K562 (cell line): ENCODE measurements around the gene PACRG. TPM values are rescaled to one million over a fixed set of nuclear protein-coding genes. Genes with fewer than 3 reads are reported as not detected.

Experiments used
- ATAC-seq: fragments of 200-7000 bp; cut with Tn5 transposase; 3 replicates; pipeline ENCODE4 v1.9.1; 2020; ENCODE audit warnings: moderate library complexity
- BruUV-seq: library from RNA; stranded (reverse); fragments of 400-500 nt; replicated peaks from 2 replicates; lab custom pipeline; 2021; lab: Mats Ljungman, UMichigan
- CTCF ChIA-PET: fragments of 300-600 bp; formaldehyde crosslinking; extraction: SDS; loops from one replicate; lab custom pipeline; 2021; ENCODE audit warnings: low intra/inter-chr PET ratio; lab: Yijun Ruan, JAX
- POLR2A ChIA-PET: fragments of 300-600, 350-650 bp; sonication (Branson Sonifier 250); formaldehyde crosslinking; extraction: SDS; loops from one replicate; lab custom pipeline; 2021; ENCODE audit warnings: antibody characterized with exemption, inconsistent platforms; lab: Yijun Ruan, JAX
- DNase-seq, 4 experiments: peaks; one replicate each; pipeline versions ENCODE4 v3.0.0 to v3.0.0-alpha.2; 2011 to 2018; ENCODE audit warnings: low spot score in 3 of 4, mixed read lengths in 3 of 4; ENCODE audit errors: extremely low read depth in 1 of 4
- FAIRE-seq: peaks from 2 replicates; lab custom pipeline; 2011; peaks lifted over from hg19 to GRCh38; lab: Jason Lieb, UNC
- H2AFZ ChIP-seq: 2 replicates; pipeline ENCODE4 v1.6.0; 2011; ENCODE audit warnings: low read depth, low read length, control low read depth, inconsistent platforms
- H3K27ac ChIP-seq: fragments of 200-600 bp; 3 replicates; pipeline ENCODE4 v1.8.0; 2011; ENCODE audit warnings: low read depth, mild to moderate bottlenecking, control low read depth, inconsistent platforms, low read length, moderate library complexity, mixed read lengths; ENCODE audit errors: extremely low read depth
- H3K27me3 ChIP-seq, 2 experiments: fragments of 300-600 bp in 1 of 2; 2 replicates in 1 of 2; 3 replicates in 1 of 2; pipeline versions ENCODE4 v1.6.0 to v1.8.0; 2011; ENCODE audit warnings: inconsistent platforms in 2 of 2, low read length in 2 of 2, mild to moderate bottlenecking in 1 of 2, mixed read lengths in 1 of 2, moderate library complexity in 1 of 2; ENCODE audit not compliant: control insufficient read depth in 2 of 2, insufficient read depth in 2 of 2
- H3K36me3 ChIP-seq: fragments of 300-600 bp; 3 replicates; pipeline ENCODE4 v1.8.0; 2011; ENCODE audit warnings: mild to moderate bottlenecking, low read length, inconsistent platforms; ENCODE audit not compliant: control insufficient read depth, insufficient read depth
- H3K4me1 ChIP-seq, 2 experiments: fragments of 200-600 bp in 1 of 2; replicated peaks in 1 of 2; 2 replicates in 1 of 2; 3 replicates in 1 of 2; pipeline versions ENCODE4 v1.5.1 to v1.8.0; 2011; ENCODE audit warnings: inconsistent platforms in 2 of 2, low read length in 2 of 2, mild to moderate bottlenecking in 1 of 2, mixed read lengths in 1 of 2, moderate library complexity in 1 of 2; ENCODE audit not compliant: control insufficient read depth in 2 of 2, insufficient read depth in 2 of 2
- H3K4me2 ChIP-seq: 2 replicates; pipeline ENCODE4 v1.6.1; 2011; ENCODE audit warnings: low read length, control low read depth, inconsistent platforms, mixed read lengths; ENCODE audit not compliant: insufficient read depth
- H3K4me3 ChIP-seq: fragments of 200-600 bp; sonication (generic), shearing (Covaris generic); 2 replicates; pipeline ENCODE4 v1.5.1; 2016; ENCODE audit warnings: control low read depth, inconsistent platforms
- H3K79me2 ChIP-seq: fragments of 200-600 bp; 3 replicates; pipeline ENCODE4 v1.8.0; 2011; ENCODE audit warnings: low read length, inconsistent platforms; ENCODE audit not compliant: control insufficient read depth, insufficient read depth
- H3K9ac ChIP-seq, 2 experiments: 2 replicates each; pipeline versions ENCODE4 v1.6.0 to v1.6.1; 2011; ENCODE audit warnings: low read depth in 2 of 2, low read length in 2 of 2, control low read depth in 1 of 2, inconsistent platforms in 1 of 2, mild to moderate bottlenecking in 1 of 2, mixed read lengths in 1 of 2; ENCODE audit not compliant: insufficient read depth in 1 of 2
- H3K9me1 ChIP-seq: one replicate; pipeline ENCODE4 v1.6.0; 2011; ENCODE audit warnings: inconsistent platforms, mild to moderate bottlenecking, low read length, moderate library complexity; ENCODE audit not compliant: control insufficient read depth, insufficient read depth
- H3K9me3 ChIP-seq: replicated peaks from 2 replicates; pipeline ENCODE4 v1.5.1; 2011; ENCODE audit warnings: low read depth, low read length, inconsistent platforms; ENCODE audit not compliant: control insufficient read depth, insufficient read depth
- H4K20me1 ChIP-seq: replicated peaks from 2 replicates; pipeline ENCODE4 v1.6.1; 2011; ENCODE audit warnings: low read length, inconsistent platforms, mixed read lengths; ENCODE audit not compliant: control insufficient read depth, insufficient read depth
- EZH2 ChIP-seq: IDR thresholded peaks from 2 replicates; pipeline ENCODE4 v1.6.1; 2012; ENCODE audit warnings: low read depth, mild to moderate bottlenecking, inconsistent platforms, low read length, borderline replicate concordance
- MAFK ChIP-seq: IDR thresholded peaks from 2 replicates; pipeline ENCODE4 v1.6.1; 2011; ENCODE audit warnings: low read length, improper control_type of control experiment
- NFATC3 ChIP-seq: fragments of 450-650 bp; IDR thresholded peaks from 2 replicates; pipeline ENCODE4 v1.6.1; 2017; ENCODE audit warnings: mild to moderate bottlenecking
- PTRF ChIP-seq: fragments of 450-650 bp; IDR thresholded peaks from 2 replicates; pipeline ENCODE4 v1.6.1; 2016; ENCODE audit warnings: mild to moderate bottlenecking, missing genetic modification characterization, missing compliant biosample characterization
- WGBS: fragments of 100-300 bp; shearing (Covaris generic); methylation state at CpG from one replicate; pipeline ENCODE4 v1.1.6; 2016; ENCODE audit warnings: low coverage, mixed read lengths; ENCODE audit not compliant: insufficient coverage; ENCODE audit errors: missing lambda C conversion rate; 5-methylcytosine and 5-hydroxymethylcytosine counted together
- in situ Hi-C: fragments of 300-500 bp; cut with MboI; formaldehyde crosslinking; loops from 4 replicates; pipeline ENCODE4 v1.15.0; 2018; ENCODE audit warnings: inconsistent platforms, mixed read lengths
- intact Hi-C: fragments of 100-400 bp; cut with micrococcal nuclease; formaldehyde crosslinking; loops from 2 replicates; pipeline ENCODE4 v1.14.2; 2022
- polyA plus RNA-seq, 8 experiments: library from polyadenylated mRNA; depleted of rRNA in 4 of 8; stranded (reverse) in 5 of 8; unstranded in 3 of 8; fragments of >200 nt; fragmentation: Nextera tagmentation in 2 of 8; fragmentation: Illumina TruSeq in 1 of 8; extraction: Ambion mirVana in 2 of 8; extraction: Trizol in 1 of 8; gene quantifications; 2 replicates each; pipeline versions ENCODE4 v1.2.1 to v1.2.3, GENCODE V29; 2011 to 2014; ENCODE audit warnings: inconsistent platforms in 1 of 8, missing spikeins in 1 of 8
- total RNA-seq, 7 experiments: library from RNA; depleted of rRNA in 6 of 7; stranded (reverse); fragments of >200 nt in 6 of 7; fragmentation: Illumina TruSeq in 2 of 7; extraction: Trizol in 2 of 7; gene quantifications; 2 replicates each; pipeline versions ENCODE4 v1.2.1 to v1.2.3, GENCODE V29; 2011 to 2021; ENCODE audit warnings: low replicate concordance in 1 of 7
- TF ChIP-seq, protein P1 (sequence below): fragments of 450-650 bp; IDR thresholded peaks from 2 replicates; pipeline ENCODE4 v1.6.1; 2016; ENCODE audit warnings: mild to moderate bottlenecking, moderate library complexity

Gene PACRG
- total and polyA plus RNA-seq, 9 of the 15 experiments (the other 6 are each of a cell fraction or from before 2014, with no cell fraction given) = 0.04 TPM; not detected in 8

- no peak for FAIRE-seq
- intact Hi-C loops = no loop called here
Measured at GRCh38 chr6:163162874-163163213, 435.1 kb downstream of the PACRG start.

More at GRCh38 chr6:163162874-163163213, 435.1 kb downstream of the PACRG start:
- POLR2A ChIA-PET = no interaction called here
- DNase-seq = no peak
- H3K27ac ChIP-seq = no peak overlapping the region
- WGBS = 1% methylated on average over 6 of the region's 6 CpGs
- peaks cover 6 to 22% of the 10 kb centered on the region in 2 experiments; a peak in 3 of 5 replicates for H3K27me3 ChIP-seq
- no peak for ATAC-seq
- H4K20me1 ChIP-seq = no peaks in the 10 kb centered on the region
- H3K9me3 ChIP-seq = no peaks in the 10 kb centered on the region
- H3K4me1 ChIP-seq = no peaks in the 10 kb centered on the region
- H3K4me2 ChIP-seq = no peak overlapping the region
- no peak overlapping the region for H3K4me3 ChIP-seq
- no peak for TF ChIP-seq EZH2
- TF ChIP-seq NFATC3 = no peak
- no peak for TF ChIP-seq PTRF (tag)
- no peak for TF ChIP-seq MAFK
- TF ChIP-seq, protein P1, sequence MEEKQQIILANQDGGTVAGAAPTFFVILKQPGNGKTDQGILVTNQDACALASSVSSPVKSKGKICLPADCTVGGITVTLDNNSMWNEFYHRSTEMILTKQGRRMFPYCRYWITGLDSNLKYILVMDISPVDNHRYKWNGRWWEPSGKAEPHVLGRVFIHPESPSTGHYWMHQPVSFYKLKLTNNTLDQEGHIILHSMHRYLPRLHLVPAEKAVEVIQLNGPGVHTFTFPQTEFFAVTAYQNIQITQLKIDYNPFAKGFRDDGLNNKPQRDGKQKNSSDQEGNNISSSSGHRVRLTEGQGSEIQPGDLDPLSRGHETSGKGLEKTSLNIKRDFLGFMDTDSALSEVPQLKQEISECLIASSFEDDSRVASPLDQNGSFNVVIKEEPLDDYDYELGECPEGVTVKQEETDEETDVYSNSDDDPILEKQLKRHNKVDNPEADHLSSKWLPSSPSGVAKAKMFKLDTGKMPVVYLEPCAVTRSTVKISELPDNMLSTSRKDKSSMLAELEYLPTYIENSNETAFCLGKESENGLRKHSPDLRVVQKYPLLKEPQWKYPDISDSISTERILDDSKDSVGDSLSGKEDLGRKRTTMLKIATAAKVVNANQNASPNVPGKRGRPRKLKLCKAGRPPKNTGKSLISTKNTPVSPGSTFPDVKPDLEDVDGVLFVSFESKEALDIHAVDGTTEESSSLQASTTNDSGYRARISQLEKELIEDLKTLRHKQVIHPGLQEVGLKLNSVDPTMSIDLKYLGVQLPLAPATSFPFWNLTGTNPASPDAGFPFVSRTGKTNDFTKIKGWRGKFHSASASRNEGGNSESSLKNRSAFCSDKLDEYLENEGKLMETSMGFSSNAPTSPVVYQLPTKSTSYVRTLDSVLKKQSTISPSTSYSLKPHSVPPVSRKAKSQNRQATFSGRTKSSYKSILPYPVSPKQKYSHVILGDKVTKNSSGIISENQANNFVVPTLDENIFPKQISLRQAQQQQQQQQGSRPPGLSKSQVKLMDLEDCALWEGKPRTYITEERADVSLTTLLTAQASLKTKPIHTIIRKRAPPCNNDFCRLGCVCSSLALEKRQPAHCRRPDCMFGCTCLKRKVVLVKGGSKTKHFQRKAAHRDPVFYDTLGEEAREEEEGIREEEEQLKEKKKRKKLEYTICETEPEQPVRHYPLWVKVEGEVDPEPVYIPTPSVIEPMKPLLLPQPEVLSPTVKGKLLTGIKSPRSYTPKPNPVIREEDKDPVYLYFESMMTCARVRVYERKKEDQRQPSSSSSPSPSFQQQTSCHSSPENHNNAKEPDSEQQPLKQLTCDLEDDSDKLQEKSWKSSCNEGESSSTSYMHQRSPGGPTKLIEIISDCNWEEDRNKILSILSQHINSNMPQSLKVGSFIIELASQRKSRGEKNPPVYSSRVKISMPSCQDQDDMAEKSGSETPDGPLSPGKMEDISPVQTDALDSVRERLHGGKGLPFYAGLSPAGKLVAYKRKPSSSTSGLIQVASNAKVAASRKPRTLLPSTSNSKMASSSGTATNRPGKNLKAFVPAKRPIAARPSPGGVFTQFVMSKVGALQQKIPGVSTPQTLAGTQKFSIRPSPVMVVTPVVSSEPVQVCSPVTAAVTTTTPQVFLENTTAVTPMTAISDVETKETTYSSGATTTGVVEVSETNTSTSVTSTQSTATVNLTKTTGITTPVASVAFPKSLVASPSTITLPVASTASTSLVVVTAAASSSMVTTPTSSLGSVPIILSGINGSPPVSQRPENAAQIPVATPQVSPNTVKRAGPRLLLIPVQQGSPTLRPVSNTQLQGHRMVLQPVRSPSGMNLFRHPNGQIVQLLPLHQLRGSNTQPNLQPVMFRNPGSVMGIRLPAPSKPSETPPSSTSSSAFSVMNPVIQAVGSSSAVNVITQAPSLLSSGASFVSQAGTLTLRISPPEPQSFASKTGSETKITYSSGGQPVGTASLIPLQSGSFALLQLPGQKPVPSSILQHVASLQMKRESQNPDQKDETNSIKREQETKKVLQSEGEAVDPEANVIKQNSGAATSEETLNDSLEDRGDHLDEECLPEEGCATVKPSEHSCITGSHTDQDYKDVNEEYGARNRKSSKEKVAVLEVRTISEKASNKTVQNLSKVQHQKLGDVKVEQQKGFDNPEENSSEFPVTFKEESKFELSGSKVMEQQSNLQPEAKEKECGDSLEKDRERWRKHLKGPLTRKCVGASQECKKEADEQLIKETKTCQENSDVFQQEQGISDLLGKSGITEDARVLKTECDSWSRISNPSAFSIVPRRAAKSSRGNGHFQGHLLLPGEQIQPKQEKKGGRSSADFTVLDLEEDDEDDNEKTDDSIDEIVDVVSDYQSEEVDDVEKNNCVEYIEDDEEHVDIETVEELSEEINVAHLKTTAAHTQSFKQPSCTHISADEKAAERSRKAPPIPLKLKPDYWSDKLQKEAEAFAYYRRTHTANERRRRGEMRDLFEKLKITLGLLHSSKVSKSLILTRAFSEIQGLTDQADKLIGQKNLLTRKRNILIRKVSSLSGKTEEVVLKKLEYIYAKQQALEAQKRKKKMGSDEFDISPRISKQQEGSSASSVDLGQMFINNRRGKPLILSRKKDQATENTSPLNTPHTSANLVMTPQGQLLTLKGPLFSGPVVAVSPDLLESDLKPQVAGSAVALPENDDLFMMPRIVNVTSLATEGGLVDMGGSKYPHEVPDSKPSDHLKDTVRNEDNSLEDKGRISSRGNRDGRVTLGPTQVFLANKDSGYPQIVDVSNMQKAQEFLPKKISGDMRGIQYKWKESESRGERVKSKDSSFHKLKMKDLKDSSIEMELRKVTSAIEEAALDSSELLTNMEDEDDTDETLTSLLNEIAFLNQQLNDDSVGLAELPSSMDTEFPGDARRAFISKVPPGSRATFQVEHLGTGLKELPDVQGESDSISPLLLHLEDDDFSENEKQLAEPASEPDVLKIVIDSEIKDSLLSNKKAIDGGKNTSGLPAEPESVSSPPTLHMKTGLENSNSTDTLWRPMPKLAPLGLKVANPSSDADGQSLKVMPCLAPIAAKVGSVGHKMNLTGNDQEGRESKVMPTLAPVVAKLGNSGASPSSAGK = no peak
- TF ChIP-seq, all 486 proteins: peak for 0
- H3K79me2 ChIP-seq = no peaks in the 10 kb centered on the region
- no TSS peak for BruUV-seq
- CTCF ChIA-PET = no interaction called here
- no peaks in the 10 kb centered on the region for H3K36me3 ChIP-seq
- no peak overlapping the region for H2AFZ ChIP-seq
- no peaks in the 10 kb centered on the region for H3K9me1 ChIP-seq
- no peak overlapping the region for H3K9ac ChIP-seq
- in situ Hi-C loops = no loop called here
